Common myeloid progenitor, CD34-positive (primary cell): ENCODE results near the gene FAM180B.

Source experiments
- CTCF ChIA-PET: fragments of 350-600 bp; sonication (Branson Sonifier 250); formaldehyde crosslinking; loops from one replicate; lab custom pipeline; 2021; ENCODE audit warnings: antibody characterized with exemption; lab: Charles Lee
- POLR2A ChIA-PET: fragments of 350-600 bp; sonication (Branson Sonifier 250); formaldehyde crosslinking; loops from one replicate; lab custom pipeline; 2021; ENCODE audit warnings: antibody characterized with exemption; lab: Charles Lee
- DNase-seq, 3 donors: peaks; one replicate each; pipeline versions ENCODE4 v3.0.0 to v3.0.0-alpha.2; 2013
- H3K27ac ChIP-seq, 2 experiments: 1 replicate in 1 of 2; 2 replicates in 1 of 2; pipeline ENCODE4 v1.7.0; 2013; ENCODE audit warnings: inconsistent platforms in 2 of 2, low read length in 2 of 2, mild to moderate bottlenecking in 2 of 2, low read depth in 1 of 2, moderate library complexity in 1 of 2; ENCODE audit not compliant: severe bottlenecking in 2 of 2, insufficient read depth in 1 of 2, poor library complexity in 1 of 2
- H3K27me3 ChIP-seq, 5 experiments: replicated peaks in 2 of 5; 1 replicate in 3 of 5; 2 replicates in 2 of 5; pipeline versions ENCODE4 v1.6.1 to v1.7.0; 2013; ENCODE audit warnings: low read length in 4 of 5, mild to moderate bottlenecking in 2 of 5, moderate library complexity in 2 of 5, inconsistent platforms in 1 of 5; ENCODE audit not compliant: insufficient read depth in 5 of 5, control insufficient read depth in 4 of 5
- H3K36me3 ChIP-seq, 4 experiments: 1 replicate in 2 of 4; 2 replicates in 2 of 4; pipeline versions ENCODE4 v1.6.1 to v1.7.0; 2013; ENCODE audit warnings: low read length in 3 of 4, control low read depth in 1 of 4, mild to moderate bottlenecking in 1 of 4; ENCODE audit not compliant: control insufficient read depth in 4 of 4, insufficient read depth in 4 of 4
- H3K4me1 ChIP-seq, 4 experiments: 1 replicate in 3 of 4; 2 replicates in 1 of 4; pipeline versions ENCODE4 v1.6.1 to v1.7.1; 2013; ENCODE audit warnings: low read length in 3 of 4, mild to moderate bottlenecking in 3 of 4, control low read depth in 1 of 4, inconsistent platforms in 1 of 4, moderate library complexity in 1 of 4; ENCODE audit not compliant: control insufficient read depth in 4 of 4, insufficient read depth in 4 of 4; ENCODE audit errors: control extremely low read depth in 1 of 4
- H3K4me3 ChIP-seq, 7 experiments: 1 replicate in 4 of 7; 2 replicates in 3 of 7; pipeline versions ENCODE4 v1.5.1 to v1.7.0; 2013; ENCODE audit warnings: mild to moderate bottlenecking in 7 of 7, low read length in 6 of 7, moderate library complexity in 6 of 7, inconsistent platforms in 2 of 7, low read depth in 2 of 7, control low read depth in 1 of 7; ENCODE audit not compliant: insufficient read depth in 4 of 7, control insufficient read depth in 1 of 7; ENCODE audit errors: extremely low read depth in 1 of 7
- H3K9me3 ChIP-seq, 5 experiments: 1 replicate in 4 of 5; 2 replicates in 1 of 5; pipeline versions ENCODE4 v1.6.1 to v1.7.1; 2013; ENCODE audit warnings: low read length in 4 of 5, mild to moderate bottlenecking in 2 of 5, inconsistent platforms in 1 of 5, low read depth in 1 of 5, moderate library complexity in 1 of 5; ENCODE audit not compliant: control insufficient read depth in 4 of 5, insufficient read depth in 2 of 5; ENCODE audit errors: control extremely low read depth in 1 of 5
- WGBS: methylation state at CpG from one replicate; pipeline ENCODE4 v1.1.5; 2013; ENCODE audit not compliant: insufficient coverage; 5-methylcytosine and 5-hydroxymethylcytosine counted together

Gene FAM180B

GRCh38 chr11:47603295-47603694 is 16.8 kb downstream of the FAM180B start:
- DNase-seq: no peak
- H3K9me3 ChIP-seq: no peaks in the 10 kb centered on the region
- no peak overlapping the region for H3K4me3 ChIP-seq
- POLR2A ChIA-PET: no interaction called here
- H3K4me1 ChIP-seq: peaks cover 0 to 8% (median 0%) of the 10 kb centered on the region in 4 experiments
- H3K27me3 ChIP-seq: no peaks in the 10 kb centered on the region
- CTCF ChIA-PET: interaction anchor here (1.5 kb wide), 1 partner anchor 10 kb away, joined by 3 read pairs; no protein-coding TSS in a partner anchor
- 100% methylated on average over 2 of the region's 4 CpGs for WGBS
- no peak overlapping the region for H3K27ac ChIP-seq
- H3K36me3 ChIP-seq: peaks cover 0 to 6% (median 0%) of the 10 kb centered on the region in 4 experiments

- ChIA-PET POLR2A (no interaction called here), CTCF (interaction anchor here (4.4 kb wide), 1 partner anchor 11 kb away, joined by 27 read pairs; no protein-coding TSS in a partner anchor)
- Histone ChIP-seq H3K4me1 (peaks cover 0 to 8% (median 3%) of the 10 kb centered on the region in 4 experiments), H3K27me3 (no peaks in the 10 kb centered on the region), H3K9me3 (no peaks in the 10 kb centered on the region), H3K36me3 (peaks cover 0 to 11% (median 2%) of the 10 kb centered on the region in 4 experiments), H3K27ac (no peak overlapping the region), H3K4me3 (no peak overlapping the region)
- DNase-seq: no peak
- 93% methylated on average over 3 of the region's 3 CpGs for WGBS
Observed at GRCh38 chr11:47605921-47606320, 19.4 kb downstream of the FAM180B start.

- ChIA-PET CTCF (interaction anchor here (1.0 to 4.4 kb wide), 4 partner anchors 8 to 109 kb away, joined by 3 to 27 read pairs (median 4); no protein-coding TSS in a partner anchor), POLR2A (no interaction called here)
- H3K9me3 ChIP-seq: no peaks in the 10 kb centered on the region
- H3K27me3 ChIP-seq: no peaks in the 10 kb centered on the region
- WGBS: 89% methylated on average over 5 of the region's 5 CpGs
- H3K4me1 ChIP-seq: peaks cover 3 to 16% (median 12%) of the 10 kb centered on the region in 4 experiments
- H3K36me3 ChIP-seq: peaks cover 0 to 11% (median 3%) of the 10 kb centered on the region in 4 experiments
- DNase-seq: no peak
- H3K4me3 ChIP-seq: no peak overlapping the region
- H3K27ac ChIP-seq: no peak overlapping the region
Observed at GRCh38 chr11:47606731-47607130, 20.3 kb downstream of the FAM180B start.

- no peak for DNase-seq
- Histone ChIP-seq H3K9me3 (no peaks in the 10 kb centered on the region), H3K4me1 (peaks cover 5 to 22% (median 17%) of the 10 kb centered on the region in 4 experiments), H3K4me3 (no peak overlapping the region), H3K27ac (no peak overlapping the region), H3K27me3 (no peaks in the 10 kb centered on the region), H3K36me3 (peaks cover 0 to 11% (median 3%) of the 10 kb centered on the region in 4 experiments)
- ChIA-PET POLR2A (no interaction called here), CTCF (interaction anchor here (1.0 to 4.4 kb wide), 4 partner anchors 9 to 110 kb away, joined by 3 to 27 read pairs (median 4); no protein-coding TSS in a partner anchor)
- WGBS: 98% methylated on average over 7 of the region's 7 CpGs
Observed at GRCh38 chr11:47607380-47607779, 20.9 kb downstream of the FAM180B start.

GRCh38 chr11:47609675-47610074 is 23.2 kb downstream of the FAM180B start:
- Histone ChIP-seq H3K9me3 (no peaks in the 10 kb centered on the region), H3K27ac (no peak overlapping the region), H3K4me3 (no peak overlapping the region), H3K36me3 (peaks cover 0 to 11% (median 3%) of the 10 kb centered on the region in 4 experiments), H3K4me1 (peaks cover 5 to 33% (median 21%) of the 10 kb centered on the region in 4 experiments), H3K27me3 (no peaks in the 10 kb centered on the region)
- ChIA-PET CTCF (interaction anchor here (1.6 kb wide), 1 partner anchor 18 kb away, joined by 3 read pairs; no protein-coding TSS in a partner anchor), POLR2A (interaction anchor here (0.6 kb wide), 1 partner anchor 64 kb away, joined by 3 read pairs; no protein-coding TSS in a partner anchor)
- WGBS: 96% methylated on average over 3 of the region's 3 CpGs
- DNase-seq: no peak

- no peak overlapping the region for H3K27ac ChIP-seq
- peak overlapping the region in 2 of 7 experiments; percentile 22 to 37 for H3K4me3 ChIP-seq
- POLR2A ChIA-PET: interaction anchor here (1.0 kb wide), 1 partner anchor 31 kb away, joined by 3 read pairs; no protein-coding TSS in a partner anchor
- peaks cover 0 to 13% (median 3%) of the 10 kb centered on the region in 4 experiments for H3K36me3 ChIP-seq
- H3K27me3 ChIP-seq: no peaks in the 10 kb centered on the region
- WGBS: 20% methylated on average over 5 of the region's 6 CpGs
- CTCF ChIA-PET: interaction anchor here (1.0 to 1.7 kb wide), 6 partner anchors 16 to 147 kb away, joined by 3 to 5 read pairs (median 4); partner anchors contain the start of gene FAM180B
- H3K4me1 ChIP-seq: peaks cover 5 to 38% (median 25%) of the 10 kb centered on the region in 4 experiments
- peak; percentile 39 to 85 (median 78) for DNase-seq
- H3K9me3 ChIP-seq: no peaks in the 10 kb centered on the region
Observed at GRCh38 chr11:47611348-47611794, 24.9 kb downstream of the FAM180B start.

- Histone ChIP-seq H3K4me3 (no peak overlapping the region), H3K27me3 (no peaks in the 10 kb centered on the region), H3K27ac (no peak overlapping the region), H3K36me3 (peaks cover 0 to 19% (median 7%) of the 10 kb centered on the region in 4 experiments), H3K4me1 (peaks cover 5 to 54% (median 40%) of the 10 kb centered on the region in 4 experiments), H3K9me3 (no peaks in the 10 kb centered on the region)
- DNase-seq: no peak
- POLR2A ChIA-PET: no interaction called here
- CTCF ChIA-PET: interaction anchor here (1.1 to 5.9 kb wide), 7 partner anchors 9 to 127 kb away, joined by 3 to 27 read pairs (median 5); partner anchors contain the start of genes CELF1 and KBTBD4
Observed at GRCh38 chr11:47615249-47615648, 28.8 kb downstream of the FAM180B start.
